K562 (cell line): ENCODE measurements around the gene NT5C. TPM values are rescaled to one million over a fixed set of nuclear protein-coding genes. Genes with fewer than 3 reads are reported as not detected.
A peak's percentile ranks its signal among the peaks of the same experiment; 100 is the strongest.

Experiments used
- CBFA2T3 ChIP-seq: fragments of 450-650 bp; IDR thresholded peaks from 2 replicates; pipeline ENCODE4 v1.6.1; 2017
- FOXA3 ChIP-seq, 2 experiments: fragments of 450-650 bp in 1 of 2; sonication (generic) in 1 of 2; formaldehyde crosslinking; IDR thresholded peaks in 1 of 2; conservative IDR thresholded peaks in 1 of 2; 2 replicates each; pipeline versions ENCODE4 v1.4.0 to v1.8.0; 2020 to 2022; ENCODE audit warnings: mild to moderate bottlenecking in 2 of 2, missing genetic modification reagents in 1 of 2
- FOXM1 ChIP-seq, 2 experiments: fragments of 450-650 bp in 1 of 2; sonication (generic) in 1 of 2; formaldehyde crosslinking in 1 of 2; IDR thresholded peaks; 2 replicates each; pipeline versions ENCODE4 v1.6.1 to v1.9.0; 2017 to 2022; ENCODE audit warnings: low read depth in 2 of 2, mild to moderate bottlenecking in 2 of 2, missing genetic modification reagents in 1 of 2, moderate library complexity in 1 of 2
- HCFC1 ChIP-seq: IDR thresholded peaks from 2 replicates; pipeline ENCODE4 v1.6.1; 2012; ENCODE audit warnings: low read depth, low read length, improper control_type of control experiment
- IRF2 ChIP-seq: sonication (generic); formaldehyde crosslinking; IDR thresholded peaks from 2 replicates; pipeline ENCODE4 v1.8.1; 2022; ENCODE audit warnings: mild to moderate bottlenecking, missing genetic modification reagents
- TAF15 ChIP-seq: fragments of 200-400 bp; formaldehyde crosslinking; IDR thresholded peaks from 2 replicates; pipeline ENCODE4 v1.6.1; 2017; ENCODE audit warnings: mild to moderate bottlenecking, low read depth, low read length, moderate library complexity
- ZNF311 ChIP-seq: fragments of 250-450 bp; sonication (Bioruptor Pico); IDR thresholded peaks from 2 replicates; pipeline ENCODE4 v1.4.0; 2020; ENCODE audit warnings: mild to moderate bottlenecking, moderate library complexity
- ZNF561 ChIP-seq: fragments of 450-650 bp; formaldehyde crosslinking; conservative IDR thresholded peaks from 2 replicates; pipeline ENCODE4 v1.4.0; 2020; ENCODE audit warnings: mild to moderate bottlenecking, moderate library complexity
- ZNF764 ChIP-seq: fragments of 250-450 bp; sonication (Bioruptor Pico); IDR thresholded peaks from 2 replicates; pipeline ENCODE4 v1.4.0; 2020; ENCODE audit warnings: low read depth, mild to moderate bottlenecking, moderate library complexity
- polyA plus RNA-seq, 8 experiments: library from polyadenylated mRNA; depleted of rRNA in 4 of 8; stranded (reverse) in 5 of 8; unstranded in 3 of 8; fragments of >200 nt; fragmentation: Nextera tagmentation in 2 of 8; fragmentation: Illumina TruSeq in 1 of 8; extraction: Ambion mirVana in 2 of 8; extraction: Trizol in 1 of 8; gene quantifications; 2 replicates each; pipeline versions ENCODE4 v1.2.1 to v1.2.3, GENCODE V29; 2011 to 2014; ENCODE audit warnings: inconsistent platforms in 1 of 8, missing spikeins in 1 of 8
- total RNA-seq, 7 experiments: library from RNA; depleted of rRNA in 6 of 7; stranded (reverse); fragments of >200 nt in 6 of 7; fragmentation: Illumina TruSeq in 2 of 7; extraction: Trizol in 2 of 7; gene quantifications; 2 replicates each; pipeline versions ENCODE4 v1.2.1 to v1.2.3, GENCODE V29; 2011 to 2021; ENCODE audit warnings: low replicate concordance in 1 of 7
- TF ChIP-seq, protein P1 (sequence below): sonication (generic); formaldehyde crosslinking; IDR thresholded peaks from 2 replicates; pipeline ENCODE4 v1.5.0; 2020; ENCODE audit warnings: missing genetic modification reagents
- TF ChIP-seq, protein P2 (sequence below): fragments of 250-450 bp; sonication (Bioruptor Pico); IDR thresholded peaks from 2 replicates; pipeline ENCODE4 v1.8.0; 2021; ENCODE audit warnings: borderline replicate concordance, mild to moderate bottlenecking, moderate library complexity; ENCODE audit not compliant: poor library complexity, severe bottlenecking
- TF ChIP-seq, protein P3 (sequence below): IDR thresholded peaks from 2 replicates; pipeline ENCODE4 v1.6.1; 2014; ENCODE audit warnings: antibody characterized with exemption
- TF ChIP-seq, protein P4 (sequence below): sonication (generic); formaldehyde crosslinking; IDR thresholded peaks from 2 replicates; pipeline ENCODE4 v1.8.0; 2022; ENCODE audit warnings: mild to moderate bottlenecking, low read depth, missing genetic modification reagents
- TF ChIP-seq, protein P5 (sequence below), 2 experiments: fragments of 450-650 bp in 1 of 2; sonication (generic) in 1 of 2; formaldehyde crosslinking in 1 of 2; IDR thresholded peaks; 2 replicates each; pipeline versions ENCODE4 v1.7.1 to v1.9.0; 2016 to 2022; ENCODE audit warnings: inconsistent platforms in 1 of 2, mild to moderate bottlenecking in 1 of 2, missing genetic modification reagents in 1 of 2

NT5C gene
- total and polyA plus RNA-seq, 9 of the 15 experiments (the other 6 are each of a cell fraction or from before 2014, with no cell fraction given), result 2.9 to 205 (median 45.0) TPM

DNA sequence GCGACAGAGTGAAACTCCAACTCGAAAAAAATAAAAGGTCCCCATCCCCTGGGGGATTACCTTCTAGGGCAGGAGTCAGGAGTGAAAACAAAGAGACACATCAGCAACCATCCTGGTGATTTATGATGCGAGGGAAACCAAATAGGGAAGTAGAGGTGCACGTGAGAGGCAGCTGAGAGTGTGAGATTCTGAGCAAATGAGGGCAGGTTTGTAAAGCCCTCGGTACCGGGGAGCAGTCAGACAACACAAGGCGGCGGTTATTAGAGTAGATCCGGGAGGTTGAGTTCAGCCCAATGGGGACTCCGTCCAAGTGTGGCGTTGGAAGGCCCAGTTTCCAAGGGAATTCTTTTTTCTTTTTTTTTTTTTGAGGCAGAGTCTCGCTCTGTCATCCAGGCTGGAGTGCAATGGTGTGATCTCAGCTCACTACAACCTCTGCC, 29.1 kb downstream of the NT5C start (continued):
- TF ChIP-seq ZNF764 (CRISPR knock-in tag) (no peak), FOXM1 (IDR thresholded peaks at IDR 0.05; ENCODE audit: low read depth) (no peak), FOXM1 (CRISPR knock-in tag; IDR thresholded peaks at IDR 0.05; ENCODE audit: low read depth) (no peak), ZNF561 (CRISPR knock-in tag) (no peak), ZNF311 (CRISPR knock-in tag) (no peak), FOXA3 (CRISPR knock-in tag; conservative IDR thresholded peaks at IDR 0.05 in 1 of 2, IDR thresholded peaks at IDR 0.05 in 1 of 2) (no peak), CBFA2T3 (no peak; the same call in 1 of the 2 replicates), TAF15 (no peak), IRF2 (CRISPR knock-in tag) (no peak), HCFC1 (no peak)
- TF ChIP-seq, protein P1, sequence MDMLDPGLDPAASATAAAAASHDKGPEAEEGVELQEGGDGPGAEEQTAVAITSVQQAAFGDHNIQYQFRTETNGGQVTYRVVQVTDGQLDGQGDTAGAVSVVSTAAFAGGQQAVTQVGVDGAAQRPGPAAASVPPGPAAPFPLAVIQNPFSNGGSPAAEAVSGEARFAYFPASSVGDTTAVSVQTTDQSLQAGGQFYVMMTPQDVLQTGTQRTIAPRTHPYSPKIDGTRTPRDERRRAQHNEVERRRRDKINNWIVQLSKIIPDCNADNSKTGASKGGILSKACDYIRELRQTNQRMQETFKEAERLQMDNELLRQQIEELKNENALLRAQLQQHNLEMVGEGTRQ (CRISPR knock-in tag), result no peak
- TF ChIP-seq, protein P2, sequence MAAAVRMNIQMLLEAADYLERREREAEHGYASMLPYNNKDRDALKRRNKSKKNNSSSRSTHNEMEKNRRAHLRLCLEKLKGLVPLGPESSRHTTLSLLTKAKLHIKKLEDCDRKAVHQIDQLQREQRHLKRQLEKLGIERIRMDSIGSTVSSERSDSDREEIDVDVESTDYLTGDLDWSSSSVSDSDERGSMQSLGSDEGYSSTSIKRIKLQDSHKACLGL, result no peak
- TF ChIP-seq, protein P3, sequence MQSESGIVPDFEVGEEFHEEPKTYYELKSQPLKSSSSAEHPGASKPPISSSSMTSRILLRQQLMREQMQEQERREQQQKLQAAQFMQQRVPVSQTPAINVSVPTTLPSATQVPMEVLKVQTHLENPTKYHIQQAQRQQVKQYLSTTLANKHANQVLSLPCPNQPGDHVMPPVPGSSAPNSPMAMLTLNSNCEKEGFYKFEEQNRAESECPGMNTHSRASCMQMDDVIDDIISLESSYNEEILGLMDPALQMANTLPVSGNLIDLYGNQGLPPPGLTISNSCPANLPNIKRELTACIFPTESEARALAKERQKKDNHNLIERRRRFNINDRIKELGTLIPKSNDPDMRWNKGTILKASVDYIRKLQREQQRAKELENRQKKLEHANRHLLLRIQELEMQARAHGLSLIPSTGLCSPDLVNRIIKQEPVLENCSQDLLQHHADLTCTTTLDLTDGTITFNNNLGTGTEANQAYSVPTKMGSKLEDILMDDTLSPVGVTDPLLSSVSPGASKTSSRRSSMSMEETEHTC, result peak; percentile 72; the same call in 1 of the 2 replicates
- TF ChIP-seq, protein P4, sequence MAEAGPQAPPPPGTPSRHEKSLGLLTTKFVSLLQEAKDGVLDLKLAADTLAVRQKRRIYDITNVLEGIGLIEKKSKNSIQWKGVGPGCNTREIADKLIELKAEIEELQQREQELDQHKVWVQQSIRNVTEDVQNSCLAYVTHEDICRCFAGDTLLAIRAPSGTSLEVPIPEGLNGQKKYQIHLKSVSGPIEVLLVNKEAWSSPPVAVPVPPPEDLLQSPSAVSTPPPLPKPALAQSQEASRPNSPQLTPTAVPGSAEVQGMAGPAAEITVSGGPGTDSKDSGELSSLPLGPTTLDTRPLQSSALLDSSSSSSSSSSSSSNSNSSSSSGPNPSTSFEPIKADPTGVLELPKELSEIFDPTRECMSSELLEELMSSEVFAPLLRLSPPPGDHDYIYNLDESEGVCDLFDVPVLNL (CRISPR knock-in tag), result no peak
- TF ChIP-seq, protein P5, sequence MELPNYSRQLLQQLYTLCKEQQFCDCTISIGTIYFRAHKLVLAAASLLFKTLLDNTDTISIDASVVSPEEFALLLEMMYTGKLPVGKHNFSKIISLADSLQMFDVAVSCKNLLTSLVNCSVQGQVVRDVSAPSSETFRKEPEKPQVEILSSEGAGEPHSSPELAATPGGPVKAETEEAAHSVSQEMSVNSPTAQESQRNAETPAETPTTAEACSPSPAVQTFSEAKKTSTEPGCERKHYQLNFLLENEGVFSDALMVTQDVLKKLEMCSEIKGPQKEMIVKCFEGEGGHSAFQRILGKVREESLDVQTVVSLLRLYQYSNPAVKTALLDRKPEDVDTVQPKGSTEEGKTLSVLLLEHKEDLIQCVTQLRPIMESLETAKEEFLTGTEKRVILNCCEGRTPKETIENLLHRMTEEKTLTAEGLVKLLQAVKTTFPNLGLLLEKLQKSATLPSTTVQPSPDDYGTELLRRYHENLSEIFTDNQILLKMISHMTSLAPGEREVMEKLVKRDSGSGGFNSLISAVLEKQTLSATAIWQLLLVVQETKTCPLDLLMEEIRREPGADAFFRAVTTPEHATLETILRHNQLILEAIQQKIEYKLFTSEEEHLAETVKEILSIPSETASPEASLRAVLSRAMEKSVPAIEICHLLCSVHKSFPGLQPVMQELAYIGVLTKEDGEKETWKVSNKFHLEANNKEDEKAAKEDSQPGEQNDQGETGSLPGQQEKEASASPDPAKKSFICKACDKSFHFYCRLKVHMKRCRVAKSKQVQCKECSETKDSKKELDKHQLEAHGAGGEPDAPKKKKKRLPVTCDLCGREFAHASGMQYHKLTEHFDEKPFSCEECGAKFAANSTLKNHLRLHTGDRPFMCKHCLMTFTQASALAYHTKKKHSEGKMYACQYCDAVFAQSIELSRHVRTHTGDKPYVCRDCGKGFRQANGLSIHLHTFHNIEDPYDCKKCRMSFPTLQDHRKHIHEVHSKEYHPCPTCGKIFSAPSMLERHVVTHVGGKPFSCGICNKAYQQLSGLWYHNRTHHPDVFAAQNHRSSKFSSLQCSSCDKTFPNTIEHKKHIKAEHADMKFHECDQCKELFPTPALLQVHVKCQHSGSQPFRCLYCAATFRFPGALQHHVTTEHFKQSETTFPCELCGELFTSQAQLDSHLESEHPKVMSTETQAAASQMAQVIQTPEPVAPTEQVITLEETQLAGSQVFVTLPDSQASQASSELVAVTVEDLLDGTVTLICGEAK (IDR thresholded peaks at IDR 0.05), result peak; percentile 13; the same call in 1 of the 2 replicates
- TF ChIP-seq, protein P5 (CRISPR knock-in tag; IDR thresholded peaks at IDR 0.05), result no peak
